A673 (cell line): ENCODE measurements around the gene DLGAP1. TPM values are rescaled to one million over a fixed set of nuclear protein-coding genes. Genes with fewer than 3 reads are reported as not detected.
A peak's percentile ranks its signal among the peaks of the same experiment; 100 is the strongest.

Source experiments
- BruUV-seq: library from RNA; stranded (reverse); fragments of 400-500 nt; replicated peaks from 2 replicates; lab custom pipeline; 2021; lab: Mats Ljungman, UMichigan
- CTCF ChIA-PET: fragments of 300-600 bp; sonication (Branson Sonifier 250); formaldehyde crosslinking; loops from one replicate; lab custom pipeline; 2022; ENCODE audit warnings: antibody characterized with exemption; lab: Charles Lee
- POLR2A ChIA-PET: fragments of 300-600 bp; sonication (Branson Sonifier 250); formaldehyde crosslinking; loops from one replicate; lab custom pipeline; 2022; ENCODE audit warnings: antibody characterized with exemption; ENCODE audit not compliant: low non-redundant PET; lab: Charles Lee
- DNase-seq: peaks from one replicate; pipeline ENCODE4 v3.0.0-alpha.2; 2015; ENCODE audit warnings: low spot score
- H3K27ac ChIP-seq: fragments of 200-600 bp; sonication (generic); 2 replicates; pipeline ENCODE4 v1.5.1; 2016; ENCODE audit warnings: mixed run types, low read depth, mild to moderate bottlenecking, mixed read lengths, antibody characterized with exemption, low read length; ENCODE audit not compliant: poor library complexity, severe bottlenecking
- H3K27me3 ChIP-seq: fragments of 200-600 bp; sonication (generic); replicated peaks from 2 replicates; pipeline ENCODE4 v1.6.1; 2017; ENCODE audit warnings: mixed run types, low read depth, mild to moderate bottlenecking, mixed read lengths, antibody characterized with exemption, low read length; ENCODE audit not compliant: insufficient read depth, poor library complexity
- H3K36me3 ChIP-seq: fragments of 200-600 bp; sonication (generic); 2 replicates; pipeline ENCODE4 v1.6.1; 2016; ENCODE audit warnings: mixed run types, mild to moderate bottlenecking, mixed read lengths, antibody characterized with exemption, low read length; ENCODE audit not compliant: insufficient read depth, poor library complexity, severe bottlenecking
- H3K4me1 ChIP-seq: fragments of 200-600 bp; sonication (generic); 2 replicates; pipeline ENCODE4 v1.6.1; 2017; ENCODE audit warnings: mixed run types, mild to moderate bottlenecking, mixed read lengths, antibody characterized with exemption, low read length; ENCODE audit not compliant: insufficient read depth, poor library complexity, severe bottlenecking
- H3K4me3 ChIP-seq: fragments of 200-600 bp; sonication (generic); 2 replicates; pipeline ENCODE4 v1.5.1; 2016; ENCODE audit warnings: low read depth, mixed run types, mild to moderate bottlenecking, mixed read lengths, low read length; ENCODE audit not compliant: poor library complexity, severe bottlenecking
- H3K9me3 ChIP-seq: fragments of 200-600 bp; sonication (generic); 2 replicates; pipeline ENCODE4 v1.6.1; 2016; ENCODE audit warnings: mixed run types, low read depth, mild to moderate bottlenecking, mixed read lengths, antibody characterized with exemption, low read length; ENCODE audit not compliant: poor library complexity, severe bottlenecking
- CTCF ChIP-seq: fragments of 300-800, 200-600 bp; sonication (generic); conservative IDR thresholded peaks from 2 replicates; pipeline ENCODE4 v1.5.1; 2017; ENCODE audit warnings: low read depth, mild to moderate bottlenecking, antibody characterized with exemption, low read length, moderate library complexity, mixed read lengths
- EZH2 ChIP-seq: fragments of 200-600 bp; sonication (generic); IDR thresholded peaks from 2 replicates; pipeline ENCODE4 v1.6.1; 2017; ENCODE audit warnings: borderline replicate concordance, low read depth, mild to moderate bottlenecking, mixed read lengths, antibody characterized with exemption, low read length; ENCODE audit not compliant: poor library complexity, severe bottlenecking
- intact Hi-C: fragments of 100-400 bp; cut with micrococcal nuclease; formaldehyde crosslinking; loops from one replicate; pipeline ENCODE4 v1.10.0; 2022; ENCODE audit not compliant: unreplicated experiment
- total RNA-seq: library from RNA; stranded (reverse); gene quantifications from 2 replicates; pipeline ENCODE4 v1.2.3, GENCODE V29; 2021

Gene DLGAP1
- total RNA-seq, 1 experiment from 2014 or later, result 135 TPM

GRCh38 chr18:3520230-3521085, 934.6 kb downstream of the DLGAP1 start:
- BruUV-seq, result no TSS peak
- intact Hi-C loops, result no loop called here
- CTCF ChIA-PET, result no interaction called here
- H3K36me3 ChIP-seq, result peaks cover 9% of the 10 kb centered on the region
- no peak overlapping the region for H3K4me3 ChIP-seq
- DNase-seq, result no peak
- no peaks in the 10 kb centered on the region for H3K4me1 ChIP-seq
- no peak overlapping the region for H3K27ac ChIP-seq
- H3K9me3 ChIP-seq, result peaks cover 7% of the 10 kb centered on the region
- no peaks in the 10 kb centered on the region for H3K27me3 ChIP-seq
- POLR2A ChIA-PET, result no interaction called here
- TF ChIP-seq EZH2 (no peak), CTCF (no peak)

GRCh38 chr18:3514312-3515216, 940.5 kb downstream of the DLGAP1 start:
- intact Hi-C loops, result loop anchor here (1.0 kb wide), 1 partner anchor 58 kb away; no protein-coding TSS in a partner anchor
- Histone ChIP-seq H3K27ac (peak overlapping the region; percentile 60), H3K36me3 (no peaks in the 10 kb centered on the region), H3K27me3 (no peaks in the 10 kb centered on the region), H3K9me3 (no peaks in the 10 kb centered on the region), H3K4me3 (no peak overlapping the region), H3K4me1 (peaks cover 40% of the 10 kb centered on the region)
- TF ChIP-seq EZH2 (no peak), CTCF (no peak)
- BruUV-seq, result no TSS peak
- POLR2A ChIA-PET, result no interaction called here
- CTCF ChIA-PET, result no interaction called here
- no peak for DNase-seq

- no TSS peak for BruUV-seq
- CTCF ChIA-PET, result no interaction called here
- no peak for TF ChIP-seq EZH2
- TF ChIP-seq CTCF, result no peak
- intact Hi-C loops, result no loop called here
- POLR2A ChIA-PET, result no interaction called here
- Histone ChIP-seq H3K27me3 (no peaks in the 10 kb centered on the region), H3K4me3 (no peak overlapping the region), H3K27ac (peak overlapping the region; percentile 60), H3K36me3 (no peaks in the 10 kb centered on the region), H3K4me1 (peaks cover 40% of the 10 kb centered on the region), H3K9me3 (no peaks in the 10 kb centered on the region)
- no peak for DNase-seq
These were observed 941.6 kb downstream of the DLGAP1 start for GRCh38 chr18:3513481-3513880.
